ENCODE measurements around the gene KIRREL3.

KIRREL3 gene

DNA sequence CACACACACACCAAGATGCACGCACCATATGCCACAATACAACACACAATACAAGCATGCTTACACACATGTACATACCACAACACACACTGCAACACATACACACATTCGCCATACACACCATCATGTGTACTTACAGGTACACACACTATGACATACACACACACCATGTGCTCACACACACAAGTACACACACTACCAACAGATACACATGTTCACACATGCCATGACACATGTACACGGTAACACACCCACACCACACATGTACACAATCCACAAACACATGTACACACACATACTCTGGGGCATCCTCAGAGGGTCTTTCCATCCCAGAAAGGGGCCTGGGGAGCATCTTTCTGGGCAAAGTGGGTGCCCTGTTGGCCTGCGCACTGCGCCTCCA is 562.8 kb downstream of the KIRREL3 start:
- TF ChIP-seq, protein P1, sequence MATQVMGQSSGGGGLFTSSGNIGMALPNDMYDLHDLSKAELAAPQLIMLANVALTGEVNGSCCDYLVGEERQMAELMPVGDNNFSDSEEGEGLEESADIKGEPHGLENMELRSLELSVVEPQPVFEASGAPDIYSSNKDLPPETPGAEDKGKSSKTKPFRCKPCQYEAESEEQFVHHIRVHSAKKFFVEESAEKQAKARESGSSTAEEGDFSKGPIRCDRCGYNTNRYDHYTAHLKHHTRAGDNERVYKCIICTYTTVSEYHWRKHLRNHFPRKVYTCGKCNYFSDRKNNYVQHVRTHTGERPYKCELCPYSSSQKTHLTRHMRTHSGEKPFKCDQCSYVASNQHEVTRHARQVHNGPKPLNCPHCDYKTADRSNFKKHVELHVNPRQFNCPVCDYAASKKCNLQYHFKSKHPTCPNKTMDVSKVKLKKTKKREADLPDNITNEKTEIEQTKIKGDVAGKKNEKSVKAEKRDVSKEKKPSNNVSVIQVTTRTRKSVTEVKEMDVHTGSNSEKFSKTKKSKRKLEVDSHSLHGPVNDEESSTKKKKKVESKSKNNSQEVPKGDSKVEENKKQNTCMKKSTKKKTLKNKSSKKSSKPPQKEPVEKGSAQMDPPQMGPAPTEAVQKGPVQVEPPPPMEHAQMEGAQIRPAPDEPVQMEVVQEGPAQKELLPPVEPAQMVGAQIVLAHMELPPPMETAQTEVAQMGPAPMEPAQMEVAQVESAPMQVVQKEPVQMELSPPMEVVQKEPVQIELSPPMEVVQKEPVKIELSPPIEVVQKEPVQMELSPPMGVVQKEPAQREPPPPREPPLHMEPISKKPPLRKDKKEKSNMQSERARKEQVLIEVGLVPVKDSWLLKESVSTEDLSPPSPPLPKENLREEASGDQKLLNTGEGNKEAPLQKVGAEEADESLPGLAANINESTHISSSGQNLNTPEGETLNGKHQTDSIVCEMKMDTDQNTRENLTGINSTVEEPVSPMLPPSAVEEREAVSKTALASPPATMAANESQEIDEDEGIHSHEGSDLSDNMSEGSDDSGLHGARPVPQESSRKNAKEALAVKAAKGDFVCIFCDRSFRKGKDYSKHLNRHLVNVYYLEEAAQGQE (IDR thresholded peaks at IDR 0.05; ENCODE audit: insufficient replicate concordance, low read depth), result no peak
- TF ChIP-seq, protein P2, sequence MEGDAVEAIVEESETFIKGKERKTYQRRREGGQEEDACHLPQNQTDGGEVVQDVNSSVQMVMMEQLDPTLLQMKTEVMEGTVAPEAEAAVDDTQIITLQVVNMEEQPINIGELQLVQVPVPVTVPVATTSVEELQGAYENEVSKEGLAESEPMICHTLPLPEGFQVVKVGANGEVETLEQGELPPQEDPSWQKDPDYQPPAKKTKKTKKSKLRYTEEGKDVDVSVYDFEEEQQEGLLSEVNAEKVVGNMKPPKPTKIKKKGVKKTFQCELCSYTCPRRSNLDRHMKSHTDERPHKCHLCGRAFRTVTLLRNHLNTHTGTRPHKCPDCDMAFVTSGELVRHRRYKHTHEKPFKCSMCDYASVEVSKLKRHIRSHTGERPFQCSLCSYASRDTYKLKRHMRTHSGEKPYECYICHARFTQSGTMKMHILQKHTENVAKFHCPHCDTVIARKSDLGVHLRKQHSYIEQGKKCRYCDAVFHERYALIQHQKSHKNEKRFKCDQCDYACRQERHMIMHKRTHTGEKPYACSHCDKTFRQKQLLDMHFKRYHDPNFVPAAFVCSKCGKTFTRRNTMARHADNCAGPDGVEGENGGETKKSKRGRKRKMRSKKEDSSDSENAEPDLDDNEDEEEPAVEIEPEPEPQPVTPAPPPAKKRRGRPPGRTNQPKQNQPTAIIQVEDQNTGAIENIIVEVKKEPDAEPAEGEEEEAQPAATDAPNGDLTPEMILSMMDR (IDR thresholded peaks at IDR 0.05; ENCODE audit: insufficient read depth, low read length), result no peak
- TF ChIP-seq SPI1 (IDR thresholded peaks at IDR 0.05; ENCODE audit: borderline replicate concordance, low read depth), result no peak
- TF ChIP-seq POLR2AphosphoS5 (IDR thresholded peaks at IDR 0.05; ENCODE audit: low read depth), result no peak
- TF ChIP-seq GABPA (IDR thresholded peaks at IDR 0.05; ENCODE audit: low read depth), result no peak
- no peak overlapping the region for H3K4me3 ChIP-seq (replicated peaks; ENCODE audit: insufficient read depth, low read length)
- no peak for DNase-seq (ENCODE audit: low read depth in 1 of 2, low spot score in 1 of 2)
- H3K27me3 ChIP-seq (ENCODE audit: insufficient read depth, poor library complexity, severe bottlenecking), result no peaks in the 10 kb centered on the region
- no peak overlapping the region for H3K27ac ChIP-seq (replicated peaks)

DNA sequence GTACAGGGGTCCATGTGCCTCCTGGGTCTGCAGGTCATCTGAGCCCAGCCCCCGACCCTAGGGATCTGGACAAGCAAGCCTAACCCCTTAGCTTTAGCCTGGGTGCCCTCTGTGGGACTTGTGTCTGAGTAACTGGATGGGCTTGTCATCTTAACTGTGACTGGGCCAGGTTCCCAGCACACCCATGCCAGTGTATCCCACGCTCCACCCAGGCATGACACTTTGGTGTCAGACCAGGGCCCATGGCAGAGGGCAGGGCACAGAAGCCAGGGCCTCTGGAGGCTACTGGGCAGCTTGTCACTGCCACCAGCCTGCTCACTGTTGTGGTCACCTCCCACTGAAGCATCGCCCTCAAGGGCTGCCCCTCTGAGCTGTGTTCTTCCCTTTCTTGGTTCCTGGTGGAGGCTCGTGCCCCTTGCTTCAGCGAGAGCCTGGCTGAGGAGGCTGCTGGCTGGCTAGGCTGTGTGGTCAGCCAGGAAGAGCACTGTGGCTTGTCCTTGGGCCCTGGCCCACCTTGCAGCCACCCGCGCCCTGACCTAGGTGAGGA is 564.3 kb downstream of the KIRREL3 start:
- no peak for TF ChIP-seq POLR2AphosphoS5 (IDR thresholded peaks at IDR 0.05; ENCODE audit: low read depth)
- TF ChIP-seq, protein P1 (IDR thresholded peaks at IDR 0.05; ENCODE audit: insufficient replicate concordance, low read depth), result no peak
- TF ChIP-seq, protein P2 (IDR thresholded peaks at IDR 0.05; ENCODE audit: insufficient read depth, low read length), result no peak
- no peak for TF ChIP-seq SPI1 (IDR thresholded peaks at IDR 0.05; ENCODE audit: borderline replicate concordance, low read depth)
- TF ChIP-seq GABPA (IDR thresholded peaks at IDR 0.05; ENCODE audit: low read depth), result no peak
- Histone ChIP-seq H3K27me3 (ENCODE audit: insufficient read depth, poor library complexity, severe bottlenecking) (no peaks in the 10 kb centered on the region), H3K27ac (replicated peaks) (no peak overlapping the region), H3K4me3 (replicated peaks; ENCODE audit: insufficient read depth, low read length) (no peak overlapping the region)
- no peak for DNase-seq (ENCODE audit: low read depth in 1 of 2, low spot score in 1 of 2)

DNA sequence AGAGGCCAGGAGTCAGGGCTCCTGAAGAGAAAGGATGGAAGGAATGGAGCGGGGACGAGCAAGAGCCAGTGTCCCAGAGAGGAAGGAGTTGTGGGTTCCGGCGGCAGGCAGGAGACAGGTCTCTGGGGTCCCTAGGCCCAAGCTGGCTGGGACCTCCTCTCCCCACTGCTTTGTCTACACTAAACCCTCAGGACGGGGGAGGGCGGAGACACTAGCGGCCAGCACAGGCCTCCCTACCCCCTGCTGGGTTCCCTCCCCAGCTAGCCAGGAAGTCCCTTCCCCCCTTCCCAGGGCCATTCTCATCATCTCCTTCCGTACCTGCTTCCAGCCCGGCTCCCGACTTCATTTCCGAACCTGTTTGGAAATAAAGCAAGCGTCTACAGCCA is 565.6 kb downstream of the KIRREL3 start:
- Histone ChIP-seq H3K4me3 (replicated peaks; ENCODE audit: insufficient read depth, low read length) (no peak overlapping the region), H3K27me3 (ENCODE audit: insufficient read depth, poor library complexity, severe bottlenecking) (no peaks in the 10 kb centered on the region), H3K27ac (replicated peaks) (no peak overlapping the region)
- no peak for TF ChIP-seq GABPA (IDR thresholded peaks at IDR 0.05; ENCODE audit: low read depth)
- TF ChIP-seq, protein P2 (IDR thresholded peaks at IDR 0.05; ENCODE audit: insufficient read depth, low read length), result no peak
- no peak for TF ChIP-seq POLR2AphosphoS5 (IDR thresholded peaks at IDR 0.05; ENCODE audit: low read depth)
- TF ChIP-seq, protein P1 (IDR thresholded peaks at IDR 0.05; ENCODE audit: insufficient replicate concordance, low read depth), result no peak
- no peak for DNase-seq (ENCODE audit: low read depth in 1 of 2, low spot score in 1 of 2)

Data from HL-60 (cell line).